CD14-positive monocyte (primary cell): ENCODE data around the gene MICU1. TPM values are rescaled to one million over a fixed set of nuclear protein-coding genes. Genes with fewer than 3 reads are reported as not detected.
A peak's percentile ranks its signal among the peaks of the same experiment; 100 is the strongest.

ENCODE experiments used
- DNase-seq, 3 donors: peaks; one replicate each; pipeline ENCODE4 v3.0.0-alpha.2; 2011 to 2022
- H2AFZ ChIP-seq: 2 replicates; pipeline ENCODE4 v1.6.0; 2012; ENCODE audit warnings: mild to moderate bottlenecking, low read depth, low read length, inconsistent platforms; ENCODE audit not compliant: insufficient read depth, poor library complexity, severe bottlenecking
- H3K27ac ChIP-seq, 2 donors: 1 replicate in 1 of 2; 2 replicates in 1 of 2; pipeline ENCODE4 v1.5.1; 2012 to 2013; ENCODE audit warnings: low read length in 2 of 2, control low read depth in 1 of 2, inconsistent platforms in 1 of 2, low read depth in 1 of 2, mild to moderate bottlenecking in 1 of 2
- H3K27me3 ChIP-seq, 2 donors: one replicate each; pipeline versions ENCODE4 v1.6.0 to v1.6.1; 2011 to 2013; ENCODE audit warnings: low read length in 2 of 2; ENCODE audit not compliant: control insufficient read depth in 2 of 2, insufficient read depth in 2 of 2
- H3K36me3 ChIP-seq, 2 donors: replicated peaks in 1 of 2; 1 replicate in 1 of 2; 2 replicates in 1 of 2; pipeline versions ENCODE4 v1.5.1 to v1.6.1; 2012 to 2013; ENCODE audit warnings: low read length in 2 of 2, control low read depth in 1 of 2, inconsistent platforms in 1 of 2, mild to moderate bottlenecking in 1 of 2; ENCODE audit not compliant: insufficient read depth in 2 of 2, control insufficient read depth in 1 of 2
- H3K4me1 ChIP-seq, 2 donors: 1 replicate in 1 of 2; 2 replicates in 1 of 2; pipeline versions ENCODE4 v1.5.1 to v1.6.1; 2012 to 2013; ENCODE audit warnings: low read length in 2 of 2, control low read depth in 1 of 2, inconsistent platforms in 1 of 2, mild to moderate bottlenecking in 1 of 2, moderate library complexity in 1 of 2; ENCODE audit not compliant: insufficient read depth in 2 of 2, control insufficient read depth in 1 of 2
- H3K4me2 ChIP-seq: replicated peaks from 2 replicates; pipeline ENCODE3; 2012; ENCODE audit warnings: low read length, moderate library complexity, mild to moderate bottlenecking; ENCODE audit not compliant: poor library complexity, severe bottlenecking; ENCODE audit errors: extremely low read depth
- H3K4me3 ChIP-seq, 3 experiments: fragments of 200-600 bp in 1 of 3; sonication (generic) in 1 of 3; replicated peaks in 1 of 3; 1 replicate in 2 of 3; 2 replicates in 1 of 3; pipeline ENCODE4 v1.5.1; 2011 to 2013; ENCODE audit warnings: low read length in 3 of 3, mild to moderate bottlenecking in 3 of 3, control low read depth in 2 of 3, low read depth in 2 of 3, inconsistent platforms in 1 of 3, moderate library complexity in 1 of 3
- H3K79me2 ChIP-seq: 2 replicates; pipeline ENCODE4 v1.6.0; 2012; ENCODE audit warnings: mild to moderate bottlenecking, control low read depth, inconsistent platforms, low read length, moderate library complexity; ENCODE audit not compliant: insufficient read depth
- H3K9ac ChIP-seq: 2 replicates; pipeline ENCODE4 v1.6.0; 2017; ENCODE audit warnings: low read length, mild to moderate bottlenecking; ENCODE audit not compliant: insufficient read depth, poor library complexity, severe bottlenecking
- H3K9me3 ChIP-seq, 2 donors: replicated peaks in 1 of 2; 1 replicate in 1 of 2; 2 replicates in 1 of 2; pipeline versions ENCODE4 v1.5.1 to v1.6.1; 2012 to 2013; ENCODE audit warnings: low read length in 2 of 2, control low read depth in 1 of 2; ENCODE audit not compliant: control insufficient read depth in 1 of 2, insufficient read depth in 1 of 2
- H4K20me1 ChIP-seq: 2 replicates; pipeline ENCODE4 v1.6.0; 2012; ENCODE audit warnings: mild to moderate bottlenecking, low read length, control low read depth, moderate library complexity; ENCODE audit not compliant: insufficient read depth
- H3K27ac Mint-ChIP-seq, 7 donors: one replicate each; pipeline ENCODE4 v1.8.0; 2020; ENCODE audit warnings: mild to moderate bottlenecking in 7 of 7, mixed read lengths in 7 of 7, moderate library complexity in 6 of 7, inconsistent platforms in 2 of 7
- H3K27me3 Mint-ChIP-seq, 3 donors: one replicate each; pipeline ENCODE4 v1.8.0; 2021 to 2022; ENCODE audit warnings: low read depth in 3 of 3, mild to moderate bottlenecking in 3 of 3, mixed read lengths in 3 of 3, moderate library complexity in 3 of 3, inconsistent platforms in 1 of 3
- H3K36me3 Mint-ChIP-seq, 2 donors: one replicate each; pipeline ENCODE4 v1.8.0; 2020; ENCODE audit warnings: mixed read lengths in 2 of 2, inconsistent platforms in 1 of 2, mild to moderate bottlenecking in 1 of 2
- H3K4me1 Mint-ChIP-seq: one replicate; pipeline ENCODE4 v1.8.0; 2020; ENCODE audit warnings: mild to moderate bottlenecking, mixed read lengths
- H3K4me3 Mint-ChIP-seq, 2 donors: one replicate each; pipeline ENCODE4 v1.8.0; 2020; ENCODE audit warnings: mild to moderate bottlenecking in 2 of 2, mixed read lengths in 2 of 2, moderate library complexity in 1 of 2
- H3K9me3 Mint-ChIP-seq, 7 donors: one replicate each; pipeline ENCODE4 v1.8.0; 2020 to 2022; ENCODE audit warnings: mixed read lengths in 7 of 7, mild to moderate bottlenecking in 6 of 7, moderate library complexity in 6 of 7, inconsistent platforms in 2 of 7
- CTCF ChIP-seq: fragments of 200-600 bp; IDR thresholded peaks from one replicate; pipeline ENCODE4 v1.8.0; 2022; ENCODE audit warnings: antibody characterized with exemption, mild to moderate bottlenecking
- WGBS: methylation state at CpG from one replicate; pipeline ENCODE4 v1.1.5; 2013; ENCODE audit warnings: missing lambda C conversion rate; ENCODE audit not compliant: insufficient coverage; 5-methylcytosine and 5-hydroxymethylcytosine counted together
- intact Hi-C, 2 donors: fragments of 100-400 bp; cut with micrococcal nuclease; formaldehyde crosslinking; loops; one replicate each; pipeline versions ENCODE4 v1.15.0 to v1.15.1; 2023
- polyA plus RNA-seq, 3 donors: library from polyadenylated mRNA; depleted of rRNA in 1 of 3; unstranded in 2 of 3; stranded (reverse) in 1 of 3; fragments of 300-500 nt in 2 of 3; fragments of >200 nt in 1 of 3; fragmentation: Illumina TruSeq in 2 of 3; gene quantifications; 1 replicate in 2 of 3; 2 replicates in 1 of 3; pipeline ENCODE4 v1.2.3, GENCODE V29; 2012 to 2021

Gene MICU1
- polyA plus RNA-seq, 3 donors = 51.1 to 76.4 (median 51.7) TPM

GRCh38 chr10:72340510-72341261, 285.2 kb downstream of the MICU1 start:
- no peak overlapping the region for H3K9ac ChIP-seq
- H3K79me2 ChIP-seq = peaks cover 12% of the 10 kb centered on the region
- peaks cover 63% of the 10 kb centered on the region for H4K20me1 ChIP-seq
- no peaks in the 10 kb centered on the region for H3K9me3 ChIP-seq
- peak overlapping the region in 1 of 2 donors; percentile 37 for H3K27ac ChIP-seq
- H3K27ac Mint-ChIP-seq = peak overlapping the region in 6 of 7 donors; percentile 14 to 79 (median 76)
- peak; percentile 98 for TF ChIP-seq CTCF
- 61% methylated on average over 14 of the region's 28 CpGs for WGBS
- no peaks in the 10 kb centered on the region for H3K9me3 Mint-ChIP-seq
- intact Hi-C loops = loop anchor here (5.0 to 10.0 kb wide), 3 partner anchors 106 to 443 kb away; no protein-coding TSS in a partner anchor
- H3K4me1 Mint-ChIP-seq = peaks cover 21% of the 10 kb centered on the region
- H3K27me3 ChIP-seq = no peaks in the 10 kb centered on the region
- no peak overlapping the region for H3K4me3 ChIP-seq
- DNase-seq = peak; percentile 63 to 73 (median 66)
- no peaks in the 10 kb centered on the region for H3K27me3 Mint-ChIP-seq
- peaks cover 84 to 96% of the 10 kb centered on the region in 2 donors for H3K36me3 ChIP-seq
- H2AFZ ChIP-seq = no peak overlapping the region
- H3K36me3 Mint-ChIP-seq = peaks cover 73 to 97% of the 10 kb centered on the region in 2 donors
- H3K4me3 Mint-ChIP-seq = no peak overlapping the region
- H3K4me2 ChIP-seq = no peak overlapping the region
- peaks cover 12 to 20% of the 10 kb centered on the region in 2 donors for H3K4me1 ChIP-seq

GRCh38 chr10:72338180-72338579, 287.7 kb downstream of the MICU1 start:
- Histone ChIP-seq H3K4me3 (no peak overlapping the region), H3K4me2 (no peak overlapping the region), H3K36me3 (peaks cover 70 to 90% of the 10 kb centered on the region in 2 donors), H3K27me3 (no peaks in the 10 kb centered on the region), H4K20me1 (peaks cover 43% of the 10 kb centered on the region), H3K79me2 (peaks cover 6% of the 10 kb centered on the region), H3K27ac (no peak overlapping the region), H3K9ac (no peak overlapping the region), H2AFZ (no peak overlapping the region), H3K9me3 (no peaks in the 10 kb centered on the region), H3K4me1 (peaks cover 35 to 43% of the 10 kb centered on the region in 2 donors)
- DNase-seq = no peak
- TF ChIP-seq CTCF = no peak
- intact Hi-C loops = loop anchor here (5.0 to 10.0 kb wide), 4 partner anchors 41 to 203 kb away; partner anchors contain the start of genes ANAPC16 (in 1 of the 2) and ASCC1 (in 1 of the 2)
- Mint-ChIP-seq H3K27ac (peak overlapping the region in 1 of 7 donors; percentile 6), H3K9me3 (no peaks in the 10 kb centered on the region), H3K27me3 (peaks cover 0 to 1% (median 0%) of the 10 kb centered on the region in 3 donors), H3K4me1 (peaks cover 46% of the 10 kb centered on the region), H3K4me3 (no peak overlapping the region), H3K36me3 (peaks cover 70 to 93% of the 10 kb centered on the region in 2 donors)
- WGBS = 95% methylated on average over 2 of the region's 7 CpGs
